Caco-2 (cell line): ENCODE data around the gene IFNA21. TPM values are rescaled to one million over a fixed set of nuclear protein-coding genes. Genes with fewer than 3 reads are reported as not detected.
"Not testable (repeated sequence)": the region's sequence is repeated elsewhere in the genome, so short reads cannot be mapped to it uniquely, and the experiment has no call there.

Experiments
- BruUV-seq: library from RNA; stranded (reverse); fragments of 400-500 nt; replicated peaks from 2 replicates; lab custom pipeline; 2021; lab: Mats Ljungman, UMichigan
- CTCF ChIA-PET: fragments of 300-600 bp; sonication (Branson Sonifier 250); formaldehyde crosslinking; loops from one replicate; lab custom pipeline; 2022; ENCODE audit warnings: antibody characterized with exemption; lab: Charles Lee
- POLR2A ChIA-PET: fragments of 300-600 bp; sonication (Branson Sonifier 250); formaldehyde crosslinking; loops from one replicate; lab custom pipeline; 2022; ENCODE audit warnings: antibody characterized with exemption; lab: Charles Lee
- DNase-seq, 2 experiments: peaks; one replicate each; pipeline versions ENCODE4 v3.0.0 to v3.0.0-alpha.2; 2020 to 2022
- H3K27me3 ChIP-seq: replicated peaks from 2 replicates; pipeline ENCODE4 v1.6.0; 2011; ENCODE audit warnings: low read length; ENCODE audit not compliant: control insufficient read depth, insufficient read depth
- H3K36me3 ChIP-seq: 2 replicates; pipeline ENCODE4 v1.5.1; 2011; ENCODE audit warnings: low read length; ENCODE audit not compliant: control insufficient read depth, insufficient read depth
- H3K4me1 ChIP-seq: fragments of 250-450 bp; sonication (Bioruptor Pico); 2 replicates; pipeline ENCODE4 v1.5.1; 2020; ENCODE audit warnings: mild to moderate bottlenecking
- H3K4me3 ChIP-seq: 2 replicates; pipeline ENCODE4 v1.5.1; 2011; ENCODE audit warnings: low read depth, mild to moderate bottlenecking, control low read depth, low read length
- H3K9me3 ChIP-seq: fragments of 250-450 bp; sonication (Bioruptor Pico); 2 replicates; pipeline ENCODE4 v1.5.1; 2020; ENCODE audit warnings: mild to moderate bottlenecking, moderate library complexity
- H3K27ac Mint-ChIP-seq: one replicate; pipeline ENCODE4 v1.8.0; 2022; ENCODE audit warnings: mixed read lengths; ENCODE audit not compliant: unreplicated experiment
- H3K27me3 Mint-ChIP-seq: one replicate; pipeline ENCODE4 v1.8.0; 2022; ENCODE audit warnings: mixed read lengths; ENCODE audit not compliant: insufficient read depth, unreplicated experiment
- H3K36me3 Mint-ChIP-seq: one replicate; pipeline ENCODE4 v1.8.0; 2022; ENCODE audit warnings: mild to moderate bottlenecking, mixed read lengths; ENCODE audit not compliant: insufficient read depth, unreplicated experiment
- H3K4me1 Mint-ChIP-seq: one replicate; pipeline ENCODE4 v1.8.0; 2022; ENCODE audit warnings: low read depth, mixed read lengths; ENCODE audit not compliant: unreplicated experiment
- H3K4me3 Mint-ChIP-seq: one replicate; pipeline ENCODE4 v1.8.0; 2022; ENCODE audit warnings: mild to moderate bottlenecking, moderate library complexity, mixed read lengths; ENCODE audit not compliant: unreplicated experiment
- H3K9me3 Mint-ChIP-seq: one replicate; pipeline ENCODE4 v1.8.0; 2022; ENCODE audit warnings: mixed read lengths; ENCODE audit not compliant: unreplicated experiment
- intact Hi-C: fragments of 100-400 bp; cut with micrococcal nuclease; formaldehyde crosslinking; loops from one replicate; pipeline ENCODE4 v1.10.0; 2022; ENCODE audit not compliant: unreplicated experiment
- total RNA-seq: library from RNA; stranded (reverse); gene quantifications from 2 replicates; pipeline ENCODE4 v1.2.3, GENCODE V29; 2022
- TF ChIP-seq, protein P1 (sequence below), 2 experiments: fragments of 200-600 bp in 1 of 2; IDR thresholded peaks; 1 replicate in 1 of 2; 2 replicates in 1 of 2; pipeline versions ENCODE4 v1.5.1 to v1.8.0; 2011 to 2022; ENCODE audit warnings: antibody characterized with exemption in 1 of 2, control low read depth in 1 of 2, inconsistent platforms in 1 of 2, low read depth in 1 of 2, low read length in 1 of 2, mild to moderate bottlenecking in 1 of 2, moderate library complexity in 1 of 2; ENCODE audit not compliant: insufficient read depth in 1 of 2, severe bottlenecking in 1 of 2, unreplicated experiment in 1 of 2

The IFNA21 gene
- total RNA-seq, 1 experiment from 2014 or later: not detected

DNA sequence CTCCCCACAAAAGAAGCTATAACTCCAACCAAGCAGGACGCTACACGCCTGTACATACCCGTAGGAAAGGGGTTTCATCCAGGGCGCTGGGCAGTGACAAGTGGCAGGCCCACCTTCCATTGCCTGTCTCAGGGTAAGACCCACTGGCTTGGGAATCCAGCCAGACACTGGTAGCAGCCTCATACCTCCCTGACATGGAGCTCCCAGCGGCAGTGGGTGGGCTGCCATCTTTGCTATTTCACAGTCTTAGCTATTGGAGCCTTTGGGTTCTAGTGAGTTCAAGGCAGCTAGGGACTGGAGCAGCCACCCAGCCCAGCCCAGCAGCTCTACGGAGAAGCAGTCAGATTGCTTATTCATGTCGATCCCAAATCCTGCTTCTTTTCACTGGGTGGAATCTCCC is 43.9 kb upstream of the IFNA21 start:
- no peak overlapping the region for H3K4me3 Mint-ChIP-seq
- no peaks in the 10 kb centered on the region for H3K9me3 Mint-ChIP-seq
- no peaks in the 10 kb centered on the region for H3K4me1 Mint-ChIP-seq
- no peak for DNase-seq
- POLR2A ChIA-PET: no interaction called here
- TF ChIP-seq, protein P1, sequence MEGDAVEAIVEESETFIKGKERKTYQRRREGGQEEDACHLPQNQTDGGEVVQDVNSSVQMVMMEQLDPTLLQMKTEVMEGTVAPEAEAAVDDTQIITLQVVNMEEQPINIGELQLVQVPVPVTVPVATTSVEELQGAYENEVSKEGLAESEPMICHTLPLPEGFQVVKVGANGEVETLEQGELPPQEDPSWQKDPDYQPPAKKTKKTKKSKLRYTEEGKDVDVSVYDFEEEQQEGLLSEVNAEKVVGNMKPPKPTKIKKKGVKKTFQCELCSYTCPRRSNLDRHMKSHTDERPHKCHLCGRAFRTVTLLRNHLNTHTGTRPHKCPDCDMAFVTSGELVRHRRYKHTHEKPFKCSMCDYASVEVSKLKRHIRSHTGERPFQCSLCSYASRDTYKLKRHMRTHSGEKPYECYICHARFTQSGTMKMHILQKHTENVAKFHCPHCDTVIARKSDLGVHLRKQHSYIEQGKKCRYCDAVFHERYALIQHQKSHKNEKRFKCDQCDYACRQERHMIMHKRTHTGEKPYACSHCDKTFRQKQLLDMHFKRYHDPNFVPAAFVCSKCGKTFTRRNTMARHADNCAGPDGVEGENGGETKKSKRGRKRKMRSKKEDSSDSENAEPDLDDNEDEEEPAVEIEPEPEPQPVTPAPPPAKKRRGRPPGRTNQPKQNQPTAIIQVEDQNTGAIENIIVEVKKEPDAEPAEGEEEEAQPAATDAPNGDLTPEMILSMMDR (IDR thresholded peaks at IDR 0.05; ENCODE audit: insufficient read depth in 1 of 2, low read depth in 1 of 2, low read length in 1 of 2, severe bottlenecking in 1 of 2, unreplicated experiment in 1 of 2): no peak
- CTCF ChIA-PET: no interaction called here
- BruUV-seq: no TSS peak
- H3K36me3 Mint-ChIP-seq: no peaks in the 10 kb centered on the region
- H3K36me3 ChIP-seq: no peaks in the 10 kb centered on the region
- peaks cover 14% of the 10 kb centered on the region for H3K27me3 Mint-ChIP-seq
- H3K9me3 ChIP-seq: no peaks in the 10 kb centered on the region
- no peaks in the 10 kb centered on the region for H3K4me1 ChIP-seq
- intact Hi-C loops: loop anchor here (10.0 kb wide), 1 partner anchor 244 kb away; no protein-coding TSS in a partner anchor
- no peak overlapping the region for H3K27ac Mint-ChIP-seq
- H3K27me3 ChIP-seq: no peaks in the 10 kb centered on the region
- no peak overlapping the region for H3K4me3 ChIP-seq

- H3K36me3 ChIP-seq, DNase-seq, H3K4me3 Mint-ChIP-seq, H3K4me1 ChIP-seq, H3K4me1 Mint-ChIP-seq, H3K27me3 ChIP-seq, H3K27me3 Mint-ChIP-seq, H3K9me3 ChIP-seq, H3K4me3 ChIP-seq, H3K9me3 Mint-ChIP-seq, CTCF ChIA-PET, BruUV-seq, H3K36me3 Mint-ChIP-seq, POLR2A ChIA-PET, H3K27ac Mint-ChIP-seq: not testable (repeated sequence)
- intact Hi-C loops: loop anchor here (2.0 kb wide), 1 partner anchor 66 kb away; the partner anchor contains the start of gene IFNW1
These were observed 40.6 kb upstream of the IFNA21 start, which contains the start of gene IFNA10 for GRCh38 chr9:21207043-21207442. Gene IFNA10 (minus strand): TSS chr9:21207143. CDS start chr9:21207097, 46 bp downstream.

DNA sequence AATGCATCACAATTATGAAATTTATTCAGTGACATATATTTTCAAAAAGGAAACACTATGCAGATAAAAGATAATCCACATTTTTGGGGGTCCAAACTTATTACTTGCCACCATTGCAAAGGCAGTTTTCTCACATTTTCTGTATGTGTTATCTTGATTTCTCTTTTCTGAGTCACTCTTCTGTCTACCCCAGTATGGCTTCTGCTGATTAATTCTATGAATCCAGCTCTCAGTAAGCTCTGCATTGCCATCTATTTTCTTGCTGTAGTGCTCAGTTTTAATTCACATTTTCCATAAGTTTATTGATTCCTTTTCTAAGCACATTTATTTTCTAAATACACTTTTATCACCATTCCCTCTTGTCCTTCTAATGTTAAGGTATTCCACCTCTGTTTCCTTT is 38.7 kb upstream of the IFNA21 start:
- no peaks in the 10 kb centered on the region for H3K4me1 ChIP-seq
- intact Hi-C loops: no loop called here
- no TSS peak for BruUV-seq

GRCh38 chr9:21202105-21202504 is 35.6 kb upstream of the IFNA21 start, which contains the start of gene IFNA7:
Gene IFNA7 (minus strand): TSS chr9:21202205. CDS start chr9:21202165, 40 bp downstream.
- DNase-seq, H3K4me1 ChIP-seq, H3K27me3 ChIP-seq, intact Hi-C loops, H3K27me3 Mint-ChIP-seq, POLR2A ChIA-PET, H3K36me3 Mint-ChIP-seq, CTCF ChIA-PET, BruUV-seq, H3K27ac Mint-ChIP-seq, H3K4me3 Mint-ChIP-seq, H3K9me3 Mint-ChIP-seq, H3K4me1 Mint-ChIP-seq, H3K9me3 ChIP-seq, H3K4me3 ChIP-seq, H3K36me3 ChIP-seq: not testable (repeated sequence)

More for the DNA sequence above, 38.7 kb upstream of the IFNA21 start:
- TF ChIP-seq, protein P1 (IDR thresholded peaks at IDR 0.05; ENCODE audit: insufficient read depth in 1 of 2, low read depth in 1 of 2, low read length in 1 of 2, severe bottlenecking in 1 of 2, unreplicated experiment in 1 of 2): no peak
- POLR2A ChIA-PET: no interaction called here
- Histone ChIP-seq H3K9me3 (no peaks in the 10 kb centered on the region), H3K36me3 (no peaks in the 10 kb centered on the region), H3K4me3 (no peak overlapping the region), H3K27me3 (no peaks in the 10 kb centered on the region)
- Mint-ChIP-seq H3K9me3 (no peaks in the 10 kb centered on the region), H3K27me3 (peaks cover 7% of the 10 kb centered on the region), H3K27ac (no peak overlapping the region), H3K36me3 (no peaks in the 10 kb centered on the region), H3K4me1 (no peaks in the 10 kb centered on the region), H3K4me3 (no peak overlapping the region)
- CTCF ChIA-PET: no interaction called here
- no peak for DNase-seq
